ENCODE results near the gene ZNF81. TPM values are rescaled to one million over a fixed set of nuclear protein-coding genes. Genes with fewer than 3 reads are reported as not detected.
"Not testable (repeated sequence)": the region's sequence is repeated elsewhere in the genome, so short reads cannot be mapped to it uniquely, and the experiment has no call there.

ZNF81 gene
- total and polyA plus RNA-seq, 4 donors, result 0.75 to 11.8 (median 6.5) TPM

DNA sequence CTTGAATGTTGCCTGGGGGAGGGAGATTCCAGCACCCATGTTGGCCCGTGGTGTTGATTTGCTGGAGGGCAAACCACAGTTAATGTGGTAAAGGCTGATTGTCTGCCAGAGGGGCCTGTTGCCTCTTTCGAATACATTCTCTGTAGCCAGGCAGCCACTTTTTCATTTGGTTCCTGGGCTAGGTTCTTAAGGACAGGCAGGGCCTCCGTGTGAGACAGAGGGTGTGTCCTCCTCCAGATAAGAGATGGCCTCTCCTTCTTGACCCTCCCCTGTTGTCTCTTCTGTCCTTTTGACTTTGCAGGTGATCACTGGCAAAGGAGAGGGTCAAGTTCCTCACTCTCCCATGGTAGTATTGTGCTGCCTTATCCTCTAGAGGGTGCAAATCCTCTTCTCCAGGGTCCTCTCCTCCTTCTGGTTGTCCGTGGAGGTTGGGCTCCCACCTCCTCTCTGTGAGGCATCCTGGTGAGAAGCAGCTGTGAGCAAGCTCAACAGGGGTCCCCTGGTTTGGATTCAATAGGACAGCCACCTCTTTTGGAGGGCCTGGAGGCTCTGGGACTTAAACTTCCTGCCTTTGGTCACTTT lies 122.2 kb downstream of the ZNF81 start:
- Histone ChIP-seq H3K27me3 (ENCODE audit: control insufficient read depth in 3 of 3, insufficient read depth in 3 of 3, low read length in 2 of 3) (no peaks in the 10 kb centered on the region), H3K4me3 (no peak overlapping the region), H3K9me3 (ENCODE audit: control insufficient read depth in 4 of 4, insufficient read depth in 3 of 4, low read length in 3 of 4) (peaks cover 0 to 20% (median 0%) of the 10 kb centered on the region in 4 donors), H3K27ac (ENCODE audit: low read depth in 1 of 2, low read length in 1 of 2) (no peak overlapping the region), H3K9ac (ENCODE audit: insufficient read depth in 1 of 2, low read length in 2 of 2) (no peak overlapping the region), H3K36me3 (ENCODE audit: control insufficient read depth in 4 of 4, insufficient read depth in 4 of 4, low read length in 4 of 4) (no peaks in the 10 kb centered on the region), H3K4me1 (ENCODE audit: control insufficient read depth in 5 of 5, insufficient read depth in 5 of 5, low read length in 5 of 5) (no peaks in the 10 kb centered on the region)
- ATAC-seq (ENCODE audit: insufficient read depth, low FRiP score), result no peak
- 0 to 36% methylated on average over 2 to 4 of the region's 4 CpGs for WGBS, 2 donors
- TF ChIP-seq, protein P1, sequence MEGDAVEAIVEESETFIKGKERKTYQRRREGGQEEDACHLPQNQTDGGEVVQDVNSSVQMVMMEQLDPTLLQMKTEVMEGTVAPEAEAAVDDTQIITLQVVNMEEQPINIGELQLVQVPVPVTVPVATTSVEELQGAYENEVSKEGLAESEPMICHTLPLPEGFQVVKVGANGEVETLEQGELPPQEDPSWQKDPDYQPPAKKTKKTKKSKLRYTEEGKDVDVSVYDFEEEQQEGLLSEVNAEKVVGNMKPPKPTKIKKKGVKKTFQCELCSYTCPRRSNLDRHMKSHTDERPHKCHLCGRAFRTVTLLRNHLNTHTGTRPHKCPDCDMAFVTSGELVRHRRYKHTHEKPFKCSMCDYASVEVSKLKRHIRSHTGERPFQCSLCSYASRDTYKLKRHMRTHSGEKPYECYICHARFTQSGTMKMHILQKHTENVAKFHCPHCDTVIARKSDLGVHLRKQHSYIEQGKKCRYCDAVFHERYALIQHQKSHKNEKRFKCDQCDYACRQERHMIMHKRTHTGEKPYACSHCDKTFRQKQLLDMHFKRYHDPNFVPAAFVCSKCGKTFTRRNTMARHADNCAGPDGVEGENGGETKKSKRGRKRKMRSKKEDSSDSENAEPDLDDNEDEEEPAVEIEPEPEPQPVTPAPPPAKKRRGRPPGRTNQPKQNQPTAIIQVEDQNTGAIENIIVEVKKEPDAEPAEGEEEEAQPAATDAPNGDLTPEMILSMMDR (IDR thresholded peaks at IDR 0.05; ENCODE audit: control extremely low read depth, extremely low read depth), result peak; percentile 1
- no peak for DNase-seq

DNA sequence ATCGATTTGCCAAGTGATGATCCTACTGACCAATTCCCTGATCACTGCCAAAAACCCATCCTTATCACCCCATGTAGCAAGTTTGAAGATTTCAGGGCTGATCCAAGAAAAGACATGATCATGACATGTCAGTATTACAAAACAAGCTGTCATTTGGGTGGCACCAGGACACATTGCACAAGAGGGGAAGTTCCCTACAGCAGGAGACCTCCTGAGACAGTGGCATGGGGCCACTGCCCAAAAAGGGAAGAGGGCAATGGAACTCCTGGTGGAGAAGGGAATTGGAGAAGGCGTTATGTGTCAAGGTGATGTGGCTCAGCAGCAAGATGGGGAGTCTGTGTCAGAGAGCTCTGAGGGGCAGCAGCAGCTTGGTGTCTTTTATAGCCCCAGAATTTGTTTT lies 123.7 kb downstream of the ZNF81 start:
- ATAC-seq (ENCODE audit: insufficient read depth, low FRiP score) (no peak), DNase-seq (no peak)
- H3K36me3 ChIP-seq (ENCODE audit: control insufficient read depth in 4 of 4, insufficient read depth in 4 of 4, low read length in 4 of 4), result no peaks in the 10 kb centered on the region
- no peak overlapping the region for H3K9ac ChIP-seq (ENCODE audit: insufficient read depth in 1 of 2, low read length in 2 of 2)
- WGBS, 2 donors, result 60 to 63% methylated on average over 2 of the region's 2 CpGs
- H3K4me3 ChIP-seq, result no peak overlapping the region
- TF ChIP-seq, protein P1 (IDR thresholded peaks at IDR 0.05; ENCODE audit: control extremely low read depth, extremely low read depth), result no peak
- H3K9me3 ChIP-seq (ENCODE audit: control insufficient read depth in 4 of 4, insufficient read depth in 3 of 4, low read length in 3 of 4), result peaks cover 0 to 22% (median 0%) of the 10 kb centered on the region in 4 donors
- H3K27me3 ChIP-seq (ENCODE audit: control insufficient read depth in 3 of 3, insufficient read depth in 3 of 3, low read length in 2 of 3), result no peaks in the 10 kb centered on the region
- no peaks in the 10 kb centered on the region for H3K4me1 ChIP-seq (ENCODE audit: control insufficient read depth in 5 of 5, insufficient read depth in 5 of 5, low read length in 5 of 5)
- H3K27ac ChIP-seq (ENCODE audit: low read depth in 1 of 2, low read length in 1 of 2), result no peak overlapping the region

DNA sequence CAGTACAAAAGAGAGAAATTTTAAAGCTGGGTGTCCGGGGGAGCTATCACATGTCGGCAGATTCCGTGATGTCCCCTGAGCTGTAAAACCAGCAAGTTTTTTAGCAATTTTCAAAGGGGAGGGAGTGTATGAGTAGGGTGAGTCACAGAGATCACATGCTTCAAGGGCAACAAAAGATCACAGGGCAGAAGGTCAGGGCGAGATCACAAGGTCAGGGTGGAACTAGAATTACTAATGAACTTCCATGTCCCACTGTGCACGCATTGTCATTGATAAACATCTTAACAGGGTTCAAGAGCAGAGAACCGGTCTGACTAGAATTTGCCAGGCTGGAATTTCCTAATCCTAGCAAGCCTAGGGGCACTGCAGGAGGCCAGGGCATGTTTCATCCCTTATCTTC lies 125.1 kb downstream of the ZNF81 start:
- H3K27ac ChIP-seq (ENCODE audit: low read depth in 1 of 2, low read length in 1 of 2); H3K36me3 ChIP-seq (ENCODE audit: control insufficient read depth in 4 of 4, insufficient read depth in 4 of 4, low read length in 4 of 4); H3K4me1 ChIP-seq (ENCODE audit: control insufficient read depth in 5 of 5, insufficient read depth in 5 of 5, low read length in 5 of 5); DNase-seq; H3K9ac ChIP-seq (ENCODE audit: insufficient read depth in 1 of 2, low read length in 2 of 2); ATAC-seq (ENCODE audit: insufficient read depth, low FRiP score); H3K4me3 ChIP-seq; H3K27me3 ChIP-seq (ENCODE audit: control insufficient read depth in 3 of 3, insufficient read depth in 3 of 3, low read length in 2 of 3): not testable (repeated sequence)
- H3K9me3 ChIP-seq (ENCODE audit: control insufficient read depth in 4 of 4, insufficient read depth in 3 of 4, low read length in 3 of 4), result peaks cover 0 to 23% (median 0%) of the 10 kb centered on the region in 4 donors
- WGBS, 2 donors, result 70 to 90% methylated on average over 5 to 6 of the region's 6 CpGs

DNA sequence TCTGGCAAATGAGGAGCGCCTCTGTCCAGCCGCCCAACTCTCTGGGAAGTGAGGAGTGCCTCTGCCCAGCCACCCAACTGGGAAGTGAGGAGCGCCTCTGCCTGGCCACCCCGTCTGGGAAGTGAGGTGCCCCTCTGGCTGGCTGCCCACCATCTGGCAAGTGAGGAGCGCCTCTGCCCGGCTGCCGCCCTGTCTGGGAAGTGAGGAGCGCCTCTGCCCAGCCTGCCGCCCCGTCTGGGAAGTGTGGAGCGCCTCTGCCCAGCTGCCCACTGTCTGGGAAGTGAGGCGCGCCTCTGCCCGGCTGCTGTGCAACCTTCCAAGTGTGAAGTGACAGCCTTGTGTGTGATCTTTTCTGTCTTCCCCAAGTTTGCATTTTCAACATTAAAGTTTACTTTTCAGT lies 128.8 kb downstream of the ZNF81 start:
- ATAC-seq (ENCODE audit: insufficient read depth, low FRiP score); DNase-seq; H3K4me1 ChIP-seq (ENCODE audit: control insufficient read depth in 5 of 5, insufficient read depth in 5 of 5, low read length in 5 of 5); H3K27me3 ChIP-seq (ENCODE audit: control insufficient read depth in 3 of 3, insufficient read depth in 3 of 3, low read length in 2 of 3); H3K36me3 ChIP-seq (ENCODE audit: control insufficient read depth in 4 of 4, insufficient read depth in 4 of 4, low read length in 4 of 4); H3K27ac ChIP-seq (ENCODE audit: low read depth in 1 of 2, low read length in 1 of 2); H3K4me3 ChIP-seq; H3K9ac ChIP-seq (ENCODE audit: insufficient read depth in 1 of 2, low read length in 2 of 2): not testable (repeated sequence)
- H3K9me3 ChIP-seq (ENCODE audit: control insufficient read depth in 4 of 4, insufficient read depth in 3 of 4, low read length in 3 of 4), result peaks cover 0 to 28% (median 0%) of the 10 kb centered on the region in 4 donors
- 89 to 96% methylated on average over 10 to 14 of the region's 14 CpGs for WGBS, 2 donors

Other genes starting within 250 kb of the ZNF81 start
- gene SYN1, start 217.0 kb upstream of the ZNF81 start, total RNA-seq, result 1 to 10 TPM in 1 of 2 donors, under 1 TPM in 1; 0.11 to 1.3 TPM
- 1 to 10 TPM; 1.4 to 4.5 TPM for gene SYN1, start 217.0 kb upstream of the ZNF81 start, polyA plus RNA-seq
- gene CFP, start 207.0 kb upstream of the ZNF81 start, total RNA-seq, result 10 to 100 TPM; 11.3 to 23.6 TPM
- 10 to 100 TPM; 22.5 to 88.8 TPM for gene CFP, start 207.0 kb upstream of the ZNF81 start, polyA plus RNA-seq
- 10 to 100 TPM in 1 of 2 donors, 1 to 10 TPM in 1; 9.8 to 36.0 TPM for gene ELK1, start 186.3 kb upstream of the ZNF81 start, total RNA-seq
- gene ELK1, start 186.3 kb upstream of the ZNF81 start, polyA plus RNA-seq, result 10 to 100 TPM; 16.4 to 37.6 TPM
- 10 to 100 TPM; 58.0 to 98.9 TPM for gene UXT, start 177.7 kb upstream of the ZNF81 start, total RNA-seq
- gene UXT, start 177.7 kb upstream of the ZNF81 start, polyA plus RNA-seq, result 100 to 1,000 TPM; 142 to 153 TPM
- 1 to 10 TPM; 4.7 to 9.5 TPM for gene ZNF182, start 167.1 kb downstream of the ZNF81 start, total RNA-seq
- 1 to 10 TPM; 2.7 to 2.9 TPM for gene ZNF182, start 167.1 kb downstream of the ZNF81 start, polyA plus RNA-seq
- not detected for gene SPACA5, start 170.1 kb downstream of the ZNF81 start, total RNA-seq
- not detected for gene SPACA5, start 170.1 kb downstream of the ZNF81 start, polyA plus RNA-seq
- 1 to 10 TPM; 2.5 to 6.7 TPM for gene ZNF630, start 234.7 kb downstream of the ZNF81 start, total RNA-seq
- 1 to 10 TPM in 1 of 2 donors, under 1 TPM in 1; 0.98 to 1.4 TPM for gene ZNF630, start 234.7 kb downstream of the ZNF81 start, polyA plus RNA-seq

Measured in lung (tissue), 12 donors.